DOHH2 (cell line): ENCODE data around the gene CLDN5.
"Not testable (repeated sequence)": the region's sequence is repeated elsewhere in the genome, so short reads cannot be mapped to it uniquely, and the experiment has no call there.

Source experiments
- H3F3A ChIP-seq: fragments of 200-600 bp; sonication (generic), shearing (Covaris generic); 2 replicates; pipeline ENCODE4 v1.6.0; 2016; ENCODE audit warnings: antibody characterized with exemption, mild to moderate bottlenecking; ENCODE audit not compliant: control insufficient read depth, insufficient read depth
- H3K27ac ChIP-seq: fragments of 200-600 bp; sonication (generic); 2 replicates; pipeline ENCODE4 v1.5.1; 2014; ENCODE audit warnings: low read depth, mild to moderate bottlenecking, low read length, moderate library complexity
- H3K27me3 ChIP-seq: fragments of 200-600 bp; sonication (generic); 2 replicates; pipeline ENCODE4 v1.6.1; 2014; ENCODE audit warnings: mild to moderate bottlenecking, low read length, mixed read lengths; ENCODE audit not compliant: control insufficient read depth
- H3K36me3 ChIP-seq: fragments of 200-600 bp; sonication (generic); 2 replicates; pipeline ENCODE4 v1.6.1; 2014; ENCODE audit warnings: mild to moderate bottlenecking, low read length, moderate library complexity, mixed read lengths; ENCODE audit not compliant: control insufficient read depth
- H3K4me1 ChIP-seq: fragments of 200-600 bp; sonication (generic); 2 replicates; pipeline ENCODE4 v1.6.1; 2014; ENCODE audit warnings: mild to moderate bottlenecking, low read length, mixed read lengths; ENCODE audit not compliant: control insufficient read depth
- H3K4me2 ChIP-seq: fragments of 200-600 bp; sonication (generic); 2 replicates; pipeline ENCODE4 v1.6.0; 2014; ENCODE audit warnings: mild to moderate bottlenecking, low read length, moderate library complexity
- H3K4me3 ChIP-seq: fragments of 200-600 bp; sonication (generic); 2 replicates; pipeline ENCODE4 v1.5.1; 2014; ENCODE audit warnings: mild to moderate bottlenecking, low read length, mixed read lengths
- H3K79me2 ChIP-seq: fragments of 200-600 bp; sonication (generic); 2 replicates; pipeline ENCODE4 v1.6.1; 2014; ENCODE audit warnings: mild to moderate bottlenecking, low read length, mixed read lengths; ENCODE audit not compliant: control insufficient read depth
- H3K9me2 ChIP-seq: fragments of 200-600 bp; sonication (generic); replicated peaks from 2 replicates; pipeline ENCODE4 v1.6.1; 2014; ENCODE audit warnings: mild to moderate bottlenecking, low read length, mixed read lengths; ENCODE audit not compliant: control insufficient read depth
- H3K9me3 ChIP-seq: fragments of 200-600 bp; sonication (generic); 2 replicates; pipeline ENCODE4 v1.6.1; 2014; ENCODE audit warnings: antibody characterized with exemption, low read length, mixed read lengths; ENCODE audit not compliant: control insufficient read depth, insufficient read depth
- H4K20me1 ChIP-seq: fragments of 200-600 bp; sonication (generic); 2 replicates; pipeline ENCODE4 v1.6.0; 2014; ENCODE audit warnings: low read depth, mild to moderate bottlenecking, antibody characterized with exemption, low read length, moderate library complexity; ENCODE audit not compliant: control insufficient read depth, insufficient read depth
- EZH2phosphoT487 ChIP-seq: fragments of 200-600 bp; sonication (generic); IDR thresholded peaks from 2 replicates; pipeline ENCODE4 v1.6.1; 2017; ENCODE audit warnings: borderline replicate concordance, mild to moderate bottlenecking, antibody characterized with exemption, low read length, moderate library complexity, mixed read lengths
- TF ChIP-seq, protein P1 (sequence below): fragments of 200-600 bp; sonication (generic); IDR thresholded peaks from one replicate; pipeline ENCODE4 v1.5.1; 2014; ENCODE audit warnings: antibody characterized with exemption, mild to moderate bottlenecking, low read depth, low read length; ENCODE audit not compliant: poor library complexity, severe bottlenecking

The CLDN5 gene

DNA sequence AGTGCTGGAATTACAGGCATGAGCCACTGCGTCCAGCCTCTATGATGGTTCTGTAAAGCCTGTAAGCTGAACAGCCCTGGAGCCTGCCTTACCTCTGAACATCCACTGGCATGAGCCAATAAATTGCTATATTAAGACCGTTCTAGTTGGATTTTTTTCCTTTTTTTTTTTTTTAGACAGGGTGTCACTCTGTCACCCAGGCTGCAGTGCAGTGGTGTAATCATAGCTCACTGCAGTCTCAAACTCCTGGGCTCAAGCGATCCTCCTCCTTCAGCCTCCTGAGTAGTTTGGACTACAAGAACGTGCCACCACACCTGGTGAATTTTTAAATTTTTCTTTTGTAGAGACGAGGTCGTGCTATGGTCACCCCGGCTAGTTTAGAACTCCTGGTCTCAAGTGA is 26.2 kb upstream of the CLDN5 start:
- H3K9me3 ChIP-seq = 0 out of 2 replicates have a peak, but pooled peaks cover 4% of the 10 kb centered on the region
- no peak overlapping the region for H3K27ac ChIP-seq
- 0 out of 2 replicates have a peak, but pooled peaks cover 6% of the 10 kb centered on the region for H3K27me3 ChIP-seq
- H3K36me3 ChIP-seq = no peaks in the 10 kb centered on the region
- H3K9me2 ChIP-seq = no peaks in the 10 kb centered on the region
- TF ChIP-seq, protein P1, sequence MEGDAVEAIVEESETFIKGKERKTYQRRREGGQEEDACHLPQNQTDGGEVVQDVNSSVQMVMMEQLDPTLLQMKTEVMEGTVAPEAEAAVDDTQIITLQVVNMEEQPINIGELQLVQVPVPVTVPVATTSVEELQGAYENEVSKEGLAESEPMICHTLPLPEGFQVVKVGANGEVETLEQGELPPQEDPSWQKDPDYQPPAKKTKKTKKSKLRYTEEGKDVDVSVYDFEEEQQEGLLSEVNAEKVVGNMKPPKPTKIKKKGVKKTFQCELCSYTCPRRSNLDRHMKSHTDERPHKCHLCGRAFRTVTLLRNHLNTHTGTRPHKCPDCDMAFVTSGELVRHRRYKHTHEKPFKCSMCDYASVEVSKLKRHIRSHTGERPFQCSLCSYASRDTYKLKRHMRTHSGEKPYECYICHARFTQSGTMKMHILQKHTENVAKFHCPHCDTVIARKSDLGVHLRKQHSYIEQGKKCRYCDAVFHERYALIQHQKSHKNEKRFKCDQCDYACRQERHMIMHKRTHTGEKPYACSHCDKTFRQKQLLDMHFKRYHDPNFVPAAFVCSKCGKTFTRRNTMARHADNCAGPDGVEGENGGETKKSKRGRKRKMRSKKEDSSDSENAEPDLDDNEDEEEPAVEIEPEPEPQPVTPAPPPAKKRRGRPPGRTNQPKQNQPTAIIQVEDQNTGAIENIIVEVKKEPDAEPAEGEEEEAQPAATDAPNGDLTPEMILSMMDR = no peak
- no peak for TF ChIP-seq EZH2phosphoT487
- H3K4me2 ChIP-seq = no peak overlapping the region
- H3K79me2 ChIP-seq = no peaks in the 10 kb centered on the region
- no peaks in the 10 kb centered on the region for H4K20me1 ChIP-seq
- no peak overlapping the region for H3K4me3 ChIP-seq
- no peaks in the 10 kb centered on the region for H3K4me1 ChIP-seq
- no peaks in the 10 kb centered on the region for H3F3A ChIP-seq

DNA sequence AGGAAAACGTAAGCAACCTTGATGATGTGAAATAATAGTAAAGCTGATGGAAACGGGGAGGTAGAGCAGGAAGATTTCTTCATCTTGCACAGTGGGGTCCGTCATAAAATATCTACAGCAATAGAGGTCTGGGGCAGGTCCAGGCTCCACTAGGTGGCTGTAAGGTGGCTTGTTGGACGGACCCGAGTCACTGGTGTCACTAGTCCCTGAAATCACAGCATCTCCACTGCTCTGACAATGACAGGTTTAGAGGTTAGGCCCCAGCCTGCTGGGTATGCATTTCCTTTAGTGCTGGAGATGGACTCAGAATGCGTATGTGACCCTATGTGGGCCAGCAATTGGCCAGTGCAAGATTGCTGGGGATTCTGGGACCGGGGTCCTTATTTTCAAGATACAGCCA is 25.2 kb upstream of the CLDN5 start:
- Histone ChIP-seq H4K20me1 (no peaks in the 10 kb centered on the region), H3K27ac (no peak overlapping the region), H3K79me2 (no peaks in the 10 kb centered on the region), H3K27me3 (0 out of 2 replicates have a peak, but pooled peaks cover 4% of the 10 kb centered on the region), H3K36me3 (no peaks in the 10 kb centered on the region), H3K9me2 (no peaks in the 10 kb centered on the region), H3K4me3 (no peak overlapping the region), H3K4me1 (no peaks in the 10 kb centered on the region), H3K9me3 (0 out of 2 replicates have a peak, but pooled peaks cover 4% of the 10 kb centered on the region), H3F3A (no peaks in the 10 kb centered on the region), H3K4me2 (no peak overlapping the region)
- no peak for TF ChIP-seq EZH2phosphoT487
- TF ChIP-seq, protein P1 = no peak

DNA sequence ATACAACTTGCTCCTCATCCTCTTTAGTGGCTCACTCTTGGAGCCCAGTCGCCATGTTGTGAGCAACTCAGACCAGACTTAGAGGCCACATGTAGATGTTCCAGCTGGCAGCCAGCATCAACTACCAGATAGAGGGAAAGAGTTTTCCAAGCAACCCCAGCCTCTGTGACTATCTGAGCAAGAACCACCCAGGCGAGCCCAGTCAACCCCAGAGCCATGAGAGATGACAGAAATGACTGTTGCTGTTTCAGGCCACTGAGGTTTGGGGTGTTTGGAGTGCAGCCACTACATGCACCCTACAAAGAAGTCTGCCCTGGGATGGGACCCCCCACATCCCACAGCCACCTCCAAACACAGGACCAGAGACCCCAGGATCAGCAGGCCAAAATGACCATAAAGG is 24.8 kb upstream of the CLDN5 start:
- Histone ChIP-seq H3K36me3 (no peaks in the 10 kb centered on the region), H3K27me3 (no peaks in the 10 kb centered on the region)

DNA sequence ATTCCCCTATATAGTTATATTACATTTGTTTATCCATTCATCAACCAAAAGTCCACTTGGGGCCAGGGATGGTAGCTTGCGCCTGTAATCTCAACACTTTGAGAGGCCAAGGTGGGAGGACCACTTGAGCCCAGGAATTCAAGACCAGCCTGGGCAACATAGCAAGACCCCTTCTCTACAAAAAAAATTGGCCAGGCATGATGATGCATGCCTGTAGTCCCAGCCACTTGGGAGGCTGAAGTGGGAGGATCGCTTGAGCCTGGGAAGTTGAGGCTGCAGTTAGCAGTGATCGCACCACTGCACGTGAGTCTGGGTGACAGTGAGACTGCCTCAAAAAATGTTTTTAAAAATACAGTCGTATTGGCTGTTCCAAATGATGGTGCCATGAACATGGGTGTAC is 24.2 kb upstream of the CLDN5 start:
- H3K27me3 ChIP-seq, H3K4me1 ChIP-seq, H3K4me2 ChIP-seq: not testable (repeated sequence)

More for the DNA sequence above, 24.8 kb upstream of the CLDN5 start:
- no peaks in the 10 kb centered on the region for H3K79me2 ChIP-seq
- H3K27ac ChIP-seq = no peak overlapping the region
- H3K4me3 ChIP-seq = no peak overlapping the region
- no peaks in the 10 kb centered on the region for H3F3A ChIP-seq
- no peaks in the 10 kb centered on the region for H3K4me1 ChIP-seq
- H3K9me3 ChIP-seq = 0 out of 2 replicates have a peak, but pooled peaks cover 4% of the 10 kb centered on the region
- no peak overlapping the region for H3K4me2 ChIP-seq
- no peaks in the 10 kb centered on the region for H3K9me2 ChIP-seq
- TF ChIP-seq, protein P1 = no peak
- TF ChIP-seq EZH2phosphoT487 = no peak
- H4K20me1 ChIP-seq = no peaks in the 10 kb centered on the region

More for the DNA sequence above, 24.2 kb upstream of the CLDN5 start:
- not testable (repeated sequence) for H3K79me2 ChIP-seq, H3K4me3 ChIP-seq, H3K36me3 ChIP-seq, H3K9me2 ChIP-seq, H4K20me1 ChIP-seq, H3K27ac ChIP-seq, H3K9me3 ChIP-seq, H3F3A ChIP-seq
